Endothelial cell of umbilical vein (primary cell): ENCODE results near the gene MAN1A2. TPM values are rescaled to one million over a fixed set of nuclear protein-coding genes. Genes with fewer than 3 reads are reported as not detected.

Experiments
- BruUV-seq: library from RNA; stranded (reverse); fragments of 400-500 nt; replicated peaks from 2 replicates; lab custom pipeline; 2021; lab: Mats Ljungman, UMichigan
- CTCF ChIA-PET: fragments of 300-600, 350-600 bp; sonication (Branson Sonifier 250); formaldehyde crosslinking; loops from one replicate; lab custom pipeline; 2021; ENCODE audit warnings: antibody characterized with exemption, inconsistent platforms; lab: Charles Lee
- POLR2A ChIA-PET: fragments of 300-600, 350-600 bp; sonication (Branson Sonifier 250); formaldehyde crosslinking; loops from one replicate; lab custom pipeline; 2021; ENCODE audit warnings: antibody characterized with exemption, inconsistent platforms; lab: Charles Lee
- DNase-seq: peaks from one replicate; pipeline ENCODE4 v3.0.0-alpha.2; 2011; ENCODE audit warnings: low read depth, low spot score
- FAIRE-seq: peaks from 2 replicates; lab custom pipeline; 2011; peaks lifted over from hg19 to GRCh38; lab: Jason Lieb, UNC
- H2AFZ ChIP-seq: 2 replicates; pipeline ENCODE4 v1.6.0; 2012; ENCODE audit warnings: low read depth, low read length, control low read depth, inconsistent platforms
- H3K27ac ChIP-seq: 2 replicates; pipeline ENCODE4 v1.5.1; 2011; ENCODE audit warnings: low read depth, mild to moderate bottlenecking, control low read depth, low read length, moderate library complexity; ENCODE audit not compliant: insufficient read depth
- H3K27me3 ChIP-seq, 2 experiments: 2 replicates each; pipeline versions ENCODE4 v1.6.0 to v1.6.1; 2011; ENCODE audit warnings: low read length in 2 of 2, mixed read lengths in 1 of 2; ENCODE audit not compliant: control insufficient read depth in 2 of 2, insufficient read depth in 2 of 2
- H3K36me3 ChIP-seq, 2 experiments: 2 replicates in 1 of 2; 3 replicates in 1 of 2; pipeline ENCODE4 v1.5.1; 2011; ENCODE audit warnings: low read length in 2 of 2, mild to moderate bottlenecking in 1 of 2, moderate library complexity in 1 of 2; ENCODE audit not compliant: control insufficient read depth in 2 of 2, insufficient read depth in 2 of 2; ENCODE audit errors: extremely low read depth in 1 of 2
- H3K4me1 ChIP-seq: 3 replicates; pipeline ENCODE4 v1.5.1; 2011; ENCODE audit warnings: mild to moderate bottlenecking, low read length; ENCODE audit not compliant: control insufficient read depth, insufficient read depth; ENCODE audit errors: extremely low read depth
- H3K4me2 ChIP-seq: 2 replicates; pipeline ENCODE4 v1.6.1; 2011; ENCODE audit warnings: low read length, control low read depth, mixed read lengths; ENCODE audit not compliant: insufficient read depth
- H3K4me3 ChIP-seq, 3 experiments: fragments of 200-600 bp in 1 of 3; sonication (generic), shearing (Covaris generic) in 1 of 3; replicated peaks in 1 of 3; 2 replicates each; pipeline ENCODE4 v1.5.1; 2011 to 2016; ENCODE audit warnings: control low read depth in 3 of 3, low read length in 3 of 3, mild to moderate bottlenecking in 2 of 3, inconsistent platforms in 1 of 3, low read depth in 1 of 3, moderate library complexity in 1 of 3; ENCODE audit not compliant: insufficient read depth in 1 of 3
- H3K79me2 ChIP-seq: 2 replicates; pipeline ENCODE4 v1.6.0; 2012; ENCODE audit warnings: low read length, inconsistent platforms; ENCODE audit not compliant: control insufficient read depth, insufficient read depth
- H3K9ac ChIP-seq: replicated peaks from 2 replicates; pipeline ENCODE3; 2011; ENCODE audit warnings: low read length, control low read depth; ENCODE audit not compliant: insufficient read depth; ENCODE audit errors: extremely low read depth
- H3K9me1 ChIP-seq: replicated peaks from 3 replicates; pipeline ENCODE4 v1.6.0; 2011; ENCODE audit warnings: mild to moderate bottlenecking, low read length; ENCODE audit not compliant: control insufficient read depth, insufficient read depth; ENCODE audit errors: extremely low read depth
- H3K9me3 ChIP-seq: replicated peaks from 2 replicates; pipeline ENCODE4 v1.5.1; 2012; ENCODE audit warnings: low read length, inconsistent platforms; ENCODE audit not compliant: control insufficient read depth, insufficient read depth
- H4K20me1 ChIP-seq: replicated peaks from 2 replicates; pipeline ENCODE3; 2011; ENCODE audit warnings: mild to moderate bottlenecking, low read length; ENCODE audit not compliant: control insufficient read depth, insufficient read depth; ENCODE audit errors: extremely low read depth
- CTCF ChIP-seq, 2 donors: IDR thresholded peaks; 1 replicate in 1 of 2; 2 replicates in 1 of 2; pipeline ENCODE4 v1.5.1; 2011; ENCODE audit warnings: low read length in 2 of 2, mild to moderate bottlenecking in 2 of 2, moderate library complexity in 2 of 2, control low read depth in 1 of 2, inconsistent platforms in 1 of 2, low read depth in 1 of 2; ENCODE audit not compliant: insufficient read depth in 1 of 2; ENCODE audit errors: extremely low read depth in 1 of 2
- EZH2 ChIP-seq: IDR thresholded peaks from 2 replicates; pipeline ENCODE4 v1.6.1; 2012; ENCODE audit warnings: borderline replicate concordance, low read depth, mild to moderate bottlenecking, moderate library complexity, low read length, inconsistent platforms; ENCODE audit not compliant: severe bottlenecking
- FOS ChIP-seq: IDR thresholded peaks from 2 replicates; pipeline ENCODE4 v1.6.1; 2011; ENCODE audit warnings: mild to moderate bottlenecking, low read length, moderate library complexity, borderline replicate concordance; ENCODE audit not compliant: insufficient read depth
- GATA2 ChIP-seq: IDR thresholded peaks from 2 replicates; pipeline ENCODE4 v1.7.0; 2011; ENCODE audit warnings: low read depth, mild to moderate bottlenecking, moderate library complexity, mixed read lengths, low read length; ENCODE audit not compliant: insufficient read length, insufficient read depth
- JUN ChIP-seq: IDR thresholded peaks from 2 replicates; pipeline ENCODE4 v1.6.1; 2011; ENCODE audit warnings: borderline replicate concordance, low read depth; ENCODE audit not compliant: insufficient read length, insufficient read depth
- MAX ChIP-seq: IDR thresholded peaks from 2 replicates; pipeline ENCODE4 v1.6.1; 2011; ENCODE audit not compliant: insufficient read depth, insufficient read length
- MYC ChIP-seq: IDR thresholded peaks from one replicate; pipeline ENCODE4 v1.6.1; 2011; ENCODE audit warnings: mild to moderate bottlenecking, low read depth, low read length
- POLR2A ChIP-seq: IDR thresholded peaks from 2 replicates; pipeline ENCODE4 v1.6.1; 2012; ENCODE audit warnings: low read depth, mild to moderate bottlenecking, control low read depth, low read length
- POLR2AphosphoS5 ChIP-seq: IDR thresholded peaks from 2 replicates; pipeline ENCODE4 v1.6.1; 2012; ENCODE audit warnings: low read depth, mild to moderate bottlenecking, control low read depth, low read length, moderate library complexity; ENCODE audit not compliant: insufficient read depth
- dilution Hi-C: fragments of 300-500 bp; cut with MboI; formaldehyde crosslinking; loops from one replicate; pipeline ENCODE4 v1.15.0; 2019; ENCODE audit warnings: low sequenced_read_pairs; ENCODE audit not compliant: extremely low pct_ligation_motif_present
- intact Hi-C: fragments of 100-400 bp; cut with micrococcal nuclease; formaldehyde crosslinking; loops from one replicate; pipeline ENCODE4 v1.10.0; 2022
- polyA plus RNA-seq, 4 experiments: library from polyadenylated mRNA; depleted of rRNA in 3 of 4; stranded (reverse) in 3 of 4; unstranded in 1 of 4; fragments of >200 nt; gene quantifications; 2 replicates each; pipeline versions ENCODE4 v1.2.1 to v1.2.3, GENCODE V29; 2011 to 2012; ENCODE audit warnings: missing spikeins in 1 of 4
- total RNA-seq: library from RNA; stranded (reverse); gene quantifications from 2 replicates; pipeline ENCODE4 v1.2.3, GENCODE V29; 2021

Gene MAN1A2
- total and polyA plus RNA-seq, 2 donors (not counting 3 experiments of a cell fraction or from before 2014, with no cell fraction given): 13.5 to 36.2 TPM

- Histone ChIP-seq H3K27me3 (no peaks in the 10 kb centered on the region), H3K79me2 (no peaks in the 10 kb centered on the region), H4K20me1 (no peaks in the 10 kb centered on the region), H2AFZ (no peak overlapping the region), H3K36me3 (no peaks in the 10 kb centered on the region), H3K9ac (no peak overlapping the region), H3K9me1 (no peaks in the 10 kb centered on the region), H3K4me3 (no peak overlapping the region), H3K27ac (no peak overlapping the region), H3K9me3 (no peaks in the 10 kb centered on the region), H3K4me1 (no peaks in the 10 kb centered on the region), H3K4me2 (no peak overlapping the region)
- ChIA-PET POLR2A (no interaction called here), CTCF (interaction anchor here (1.0 to 1.4 kb wide), 2 partner anchors 9 to 87 kb away, joined by 3 to 4 read pairs; no protein-coding TSS in a partner anchor)
- FAIRE-seq (no peak), DNase-seq (no peak)
- intact Hi-C loops (loop anchor here (2.0 kb wide), 1 partner anchor 13 kb away; no protein-coding TSS in a partner anchor), dilution Hi-C loops (no loop called here)
- no peak for TF ChIP-seq GATA2
- no peak for TF ChIP-seq MAX
- TF ChIP-seq JUN: no peak
- TF ChIP-seq POLR2A: no peak
- no peak for TF ChIP-seq EZH2
- TF ChIP-seq FOS: no peak
- TF ChIP-seq MYC: no peak
- TF ChIP-seq POLR2AphosphoS5: no peak
- TF ChIP-seq CTCF (IDR thresholded peaks at IDR 0.05; ENCODE audit: extremely low read depth in 1 of 2, insufficient read depth in 1 of 2, low read depth in 1 of 2, low read length in 2 of 2): no peak
- no TSS peak for BruUV-seq
These were observed 80.4 kb downstream of the MAN1A2 start for GRCh38 chr1:117447661-117448060.
